Measurements from ENCODE around the gene CRYM. TPM values are rescaled to one million over a fixed set of nuclear protein-coding genes. Genes with fewer than 3 reads are reported as not detected.

Gene CRYM
- total and polyA plus RNA-seq, 10 of the 15 experiments (the other 5 are each of a cell fraction or from before 2014, with no cell fraction given), result 0.30 to 6.1 (median 3.9) TPM

DNA sequence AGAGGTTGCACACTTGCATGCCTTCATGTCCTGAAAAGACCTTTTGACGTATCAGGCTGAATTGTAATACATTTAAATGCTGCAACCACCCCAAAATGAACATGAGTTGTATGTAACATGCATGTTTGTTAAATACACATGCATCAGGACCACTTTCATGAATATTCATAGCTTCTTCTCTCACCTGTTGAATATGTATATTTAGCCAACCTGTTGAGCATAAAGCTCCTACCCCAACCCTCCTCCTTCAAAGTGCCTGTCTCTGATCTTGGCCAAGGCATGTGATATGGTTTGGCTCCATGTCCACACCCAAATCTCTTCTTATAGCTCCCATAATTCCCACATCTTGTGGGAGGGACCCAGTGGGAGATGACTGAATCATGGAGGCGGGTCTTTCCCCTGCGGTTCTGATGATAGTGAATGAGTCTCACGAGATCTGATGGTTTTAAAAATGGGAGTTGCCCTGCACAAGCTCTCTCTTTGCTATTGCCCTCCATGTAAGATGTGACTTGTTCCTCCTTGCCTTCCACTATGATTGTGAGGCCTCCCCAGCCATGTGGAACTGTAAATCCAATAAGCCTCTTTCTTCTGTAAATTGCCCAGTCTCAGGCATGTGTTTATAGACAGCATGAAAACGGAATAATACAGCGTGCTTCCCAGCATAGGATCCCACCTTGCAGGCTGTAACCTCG is 3.8 kb upstream of the CRYM start:
- no peak overlapping the region for H3K9ac ChIP-seq (ENCODE audit: control insufficient read depth, insufficient read depth, low read length)
- no peak overlapping the region for H3K4me3 ChIP-seq
- no peak for ATAC-seq
- FAIRE-seq, result no peak
- in situ Hi-C loops (cut with MboI), result no loop called here
- intact Hi-C loops (cut with micrococcal nuclease; ENCODE audit: unreplicated experiment), result no loop called here
- H3K4me1 ChIP-seq (ENCODE audit: control insufficient read depth, insufficient read depth, low read length), result peaks cover 3% of the 10 kb centered on the region; the same call in 1 of the 2 replicates
- no peak overlapping the region for H3K27ac ChIP-seq (ENCODE audit: control insufficient read depth, insufficient read depth)
- SMC1A ChIA-PET (ENCODE audit: uncharacterized antibody, unreplicated experiment), result interaction anchor here (9.7 kb wide), 1 partner anchor 17 kb away, joined by 87 read pairs; no protein-coding TSS in a partner anchor
- TF ChIP-seq ZNF274 (IDR thresholded peaks at IDR 0.05; ENCODE audit: insufficient read depth, insufficient read length), result no peak
- no peak for TF ChIP-seq ZSCAN29 (IDR thresholded peaks at IDR 0.05)
- no peak for TF ChIP-seq NFYA (IDR thresholded peaks at IDR 0.05; ENCODE audit: borderline replicate concordance, low read depth, low read length)
- no peak for TF ChIP-seq ETV6 (conservative IDR thresholded peaks at IDR 0.05 in 1 of 2, IDR thresholded peaks at IDR 0.05 in 1 of 2; ENCODE audit: borderline replicate concordance in 1 of 2, low read depth in 1 of 2)
- H3K79me2 ChIP-seq (ENCODE audit: control insufficient read depth, insufficient read depth, low read length), result no peaks in the 10 kb centered on the region
- H3K4me2 ChIP-seq (ENCODE audit: control insufficient read depth, insufficient read depth), result no peak overlapping the region
- POLR2A ChIA-PET, result no interaction called here
- H3K27me3 ChIP-seq (replicated peaks in 1 of 2; ENCODE audit: control insufficient read depth in 2 of 2, insufficient read depth in 2 of 2, low read length in 1 of 2), result no peaks in the 10 kb centered on the region; a peak in 1 of 4 replicates
- no peak overlapping the region for H2AFZ ChIP-seq (ENCODE audit: control insufficient read depth, low read depth, low read length)
- 41% methylated on average over 6 of the region's 7 CpGs for WGBS (ENCODE audit: insufficient coverage, insufficient replicate concordance, low lambda C conversion rate, missing lambda C conversion rate)
- CTCF ChIA-PET, result interaction anchor here (1.1 kb wide), 1 partner anchor 9 kb away, joined by 3 read pairs; no protein-coding TSS in a partner anchor
- H4K20me1 ChIP-seq (ENCODE audit: control insufficient read depth, insufficient read depth), result no peaks in the 10 kb centered on the region
- BruUV-seq (replicated peaks), result no TSS peak
- H3K9me3 ChIP-seq (replicated peaks; ENCODE audit: control insufficient read depth, insufficient read depth, low read length), result no peaks in the 10 kb centered on the region; the same call in 1 of the 3 replicates
- RAD21 ChIA-PET (ENCODE audit: unreplicated experiment), result interaction anchor here (0.5 kb wide), 1 partner anchor 93 kb away, joined by 4 read pairs; no protein-coding TSS in a partner anchor
- no peak for DNase-seq (ENCODE audit: low read depth, low spot score)
- no peaks in the 10 kb centered on the region for H3K36me3 ChIP-seq (ENCODE audit: control insufficient read depth in 2 of 2, insufficient read depth in 2 of 2, low read length in 1 of 2)

DNA sequence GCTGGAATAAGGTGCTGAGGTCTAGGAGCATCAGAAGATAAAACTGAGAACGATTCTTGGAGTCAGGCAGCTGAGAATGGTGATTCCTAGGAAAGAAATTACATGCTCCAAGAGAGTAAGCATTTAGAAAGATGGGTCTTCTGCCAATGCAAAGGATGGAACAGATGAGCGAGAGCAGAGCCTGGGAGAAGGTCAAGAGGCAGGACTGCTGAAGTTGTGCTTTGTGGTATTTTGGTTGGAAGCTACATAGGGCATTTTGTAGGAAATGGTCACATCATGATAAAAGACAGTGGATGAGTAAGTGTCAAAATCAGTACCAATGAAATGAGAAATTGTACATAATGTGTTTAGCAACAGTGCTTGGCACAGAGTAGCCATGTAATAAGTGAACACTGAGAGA is 1.4 kb upstream of the CRYM start:
- Histone ChIP-seq H4K20me1 (ENCODE audit: control insufficient read depth, insufficient read depth) (no peaks in the 10 kb centered on the region), H3K9ac (ENCODE audit: control insufficient read depth, insufficient read depth, low read length) (no peak overlapping the region), H3K4me1 (ENCODE audit: control insufficient read depth, insufficient read depth, low read length) (peaks cover 15% of the 10 kb centered on the region), H2AFZ (ENCODE audit: control insufficient read depth, low read depth, low read length) (no peak overlapping the region), H3K79me2 (ENCODE audit: control insufficient read depth, insufficient read depth, low read length) (no peaks in the 10 kb centered on the region), H3K9me3 (replicated peaks; ENCODE audit: control insufficient read depth, insufficient read depth, low read length) (no peaks in the 10 kb centered on the region; the same call in 1 of the 3 replicates), H3K27ac (ENCODE audit: control insufficient read depth, insufficient read depth) (no peak overlapping the region), H3K36me3 (ENCODE audit: control insufficient read depth in 2 of 2, insufficient read depth in 2 of 2, low read length in 1 of 2) (no peaks in the 10 kb centered on the region), H3K27me3 (replicated peaks in 1 of 2; ENCODE audit: control insufficient read depth in 2 of 2, insufficient read depth in 2 of 2, low read length in 1 of 2) (no peaks in the 10 kb centered on the region; a peak in 1 of 4 replicates), H3K4me2 (ENCODE audit: control insufficient read depth, insufficient read depth) (no peak overlapping the region), H3K4me3 (no peak overlapping the region)
- ATAC-seq (no peak), FAIRE-seq (no peak), DNase-seq (ENCODE audit: low read depth, low spot score) (no peak)
- no TSS peak for BruUV-seq (replicated peaks)
- intact Hi-C loops (cut with micrococcal nuclease; ENCODE audit: unreplicated experiment) (no loop called here), in situ Hi-C loops (cut with MboI) (loop anchor here (5.0 kb wide), 1 partner anchor 92 kb away; no protein-coding TSS in a partner anchor)
- ChIA-PET POLR2A (interaction anchor here (0.6 kb wide), 1 partner anchor 165 kb away, joined by 4 read pairs; no protein-coding TSS in a partner anchor), CTCF (interaction anchor here (0.7 to 6.5 kb wide), 8 partner anchors 8 to 120 kb away, joined by 3 to 58 read pairs (median 4); partner anchors contain the start of gene LDAF1), RAD21 (ENCODE audit: unreplicated experiment) (interaction anchor here (0.7 kb wide), 1 partner anchor 91 kb away, joined by 3 read pairs; no protein-coding TSS in a partner anchor), SMC1A (ENCODE audit: uncharacterized antibody, unreplicated experiment) (interaction anchor here (1.2 to 9.7 kb wide), 5 partner anchors 10 to 90 kb away, joined by 3 to 87 read pairs (median 29); no protein-coding TSS in a partner anchor)
- 44% methylated on average over 2 of the region's 2 CpGs for WGBS (ENCODE audit: insufficient coverage, insufficient replicate concordance, low lambda C conversion rate, missing lambda C conversion rate)
- TF ChIP-seq SMARCA5 (IDR thresholded peaks at IDR 0.05) (no peak), NBN (IDR thresholded peaks at IDR 0.05) (no peak), TARDBP (IDR thresholded peaks at IDR 0.05; ENCODE audit: borderline replicate concordance) (no peak), ASH2L (IDR thresholded peaks at IDR 0.05; ENCODE audit: borderline replicate concordance, low read depth) (no peak)
- TF ChIP-seq, protein P1, sequence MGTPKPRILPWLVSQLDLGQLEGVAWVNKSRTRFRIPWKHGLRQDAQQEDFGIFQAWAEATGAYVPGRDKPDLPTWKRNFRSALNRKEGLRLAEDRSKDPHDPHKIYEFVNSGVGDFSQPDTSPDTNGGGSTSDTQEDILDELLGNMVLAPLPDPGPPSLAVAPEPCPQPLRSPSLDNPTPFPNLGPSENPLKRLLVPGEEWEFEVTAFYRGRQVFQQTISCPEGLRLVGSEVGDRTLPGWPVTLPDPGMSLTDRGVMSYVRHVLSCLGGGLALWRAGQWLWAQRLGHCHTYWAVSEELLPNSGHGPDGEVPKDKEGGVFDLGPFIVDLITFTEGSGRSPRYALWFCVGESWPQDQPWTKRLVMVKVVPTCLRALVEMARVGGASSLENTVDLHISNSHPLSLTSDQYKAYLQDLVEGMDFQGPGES (IDR thresholded peaks at IDR 0.05), result no peak
- TF ChIP-seq, protein P2, sequence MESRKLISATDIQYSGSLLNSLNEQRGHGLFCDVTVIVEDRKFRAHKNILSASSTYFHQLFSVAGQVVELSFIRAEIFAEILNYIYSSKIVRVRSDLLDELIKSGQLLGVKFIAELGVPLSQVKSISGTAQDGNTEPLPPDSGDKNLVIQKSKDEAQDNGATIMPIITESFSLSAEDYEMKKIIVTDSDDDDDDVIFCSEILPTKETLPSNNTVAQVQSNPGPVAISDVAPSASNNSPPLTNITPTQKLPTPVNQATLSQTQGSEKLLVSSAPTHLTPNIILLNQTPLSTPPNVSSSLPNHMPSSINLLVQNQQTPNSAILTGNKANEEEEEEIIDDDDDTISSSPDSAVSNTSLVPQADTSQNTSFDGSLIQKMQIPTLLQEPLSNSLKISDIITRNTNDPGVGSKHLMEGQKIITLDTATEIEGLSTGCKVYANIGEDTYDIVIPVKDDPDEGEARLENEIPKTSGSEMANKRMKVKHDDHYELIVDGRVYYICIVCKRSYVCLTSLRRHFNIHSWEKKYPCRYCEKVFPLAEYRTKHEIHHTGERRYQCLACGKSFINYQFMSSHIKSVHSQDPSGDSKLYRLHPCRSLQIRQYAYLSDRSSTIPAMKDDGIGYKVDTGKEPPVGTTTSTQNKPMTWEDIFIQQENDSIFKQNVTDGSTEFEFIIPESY (IDR thresholded peaks at IDR 0.05), result no peak
